GM18507 (cell line): ENCODE measurements around the gene GMCL2.

Experiments
- DNase-seq: peaks from one replicate; pipeline ENCODE4 v3.0.0; 2011; ENCODE audit warnings: low read depth; ENCODE audit not compliant: insufficient read length; ENCODE audit errors: extremely low spot score
- FAIRE-seq: peaks from 2 replicates; lab custom pipeline; 2011; peaks lifted over from hg19 to GRCh38; lab: Jason Lieb, UNC

Gene GMCL2

DNA sequence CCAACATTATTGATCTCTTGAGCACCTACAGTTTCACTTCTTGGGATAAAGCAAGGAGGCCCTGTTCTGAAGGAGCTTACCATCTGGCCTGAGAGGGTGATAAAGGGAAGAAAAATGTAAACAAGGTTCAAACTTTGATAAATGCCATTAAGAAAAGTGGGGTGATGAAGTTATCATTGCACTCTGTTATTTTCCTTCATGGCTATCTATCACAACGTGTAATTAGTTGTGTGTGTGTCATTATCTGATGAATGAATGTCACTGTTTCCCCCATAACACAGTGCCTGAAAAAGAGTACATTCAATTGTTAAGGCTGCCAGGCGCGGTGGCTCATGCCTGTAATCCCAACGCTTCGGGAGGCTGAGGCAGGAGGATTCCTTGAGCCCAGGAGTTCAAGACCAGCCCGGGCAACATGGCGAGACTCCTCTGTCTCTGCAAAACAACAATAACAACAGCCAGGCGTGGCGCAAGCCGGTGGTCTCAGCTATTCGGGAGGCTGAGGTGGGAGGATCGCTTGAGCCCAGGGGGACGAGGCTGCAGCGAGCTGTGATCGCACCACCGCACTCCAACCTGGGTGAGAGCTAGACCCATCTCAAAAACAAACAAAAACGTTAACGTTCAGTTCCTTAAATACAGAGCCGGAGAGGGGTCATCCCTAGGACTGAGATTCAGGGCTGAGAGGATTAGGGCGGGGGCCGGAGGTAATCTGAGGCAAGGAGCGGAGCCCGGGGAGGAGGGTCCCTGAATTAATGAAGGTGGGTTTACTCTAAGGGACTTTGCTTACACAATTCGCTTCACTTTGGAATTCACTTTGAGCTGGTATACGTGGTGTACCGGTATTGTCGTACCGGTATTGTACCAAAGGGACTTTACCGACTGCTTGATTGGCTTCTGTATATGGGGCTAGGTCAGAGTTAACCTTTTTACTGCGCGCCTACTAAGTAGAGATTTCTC, 34.4 kb downstream of the GMCL2 start:
- DNase-seq: no peak
- FAIRE-seq: no peak

DNA sequence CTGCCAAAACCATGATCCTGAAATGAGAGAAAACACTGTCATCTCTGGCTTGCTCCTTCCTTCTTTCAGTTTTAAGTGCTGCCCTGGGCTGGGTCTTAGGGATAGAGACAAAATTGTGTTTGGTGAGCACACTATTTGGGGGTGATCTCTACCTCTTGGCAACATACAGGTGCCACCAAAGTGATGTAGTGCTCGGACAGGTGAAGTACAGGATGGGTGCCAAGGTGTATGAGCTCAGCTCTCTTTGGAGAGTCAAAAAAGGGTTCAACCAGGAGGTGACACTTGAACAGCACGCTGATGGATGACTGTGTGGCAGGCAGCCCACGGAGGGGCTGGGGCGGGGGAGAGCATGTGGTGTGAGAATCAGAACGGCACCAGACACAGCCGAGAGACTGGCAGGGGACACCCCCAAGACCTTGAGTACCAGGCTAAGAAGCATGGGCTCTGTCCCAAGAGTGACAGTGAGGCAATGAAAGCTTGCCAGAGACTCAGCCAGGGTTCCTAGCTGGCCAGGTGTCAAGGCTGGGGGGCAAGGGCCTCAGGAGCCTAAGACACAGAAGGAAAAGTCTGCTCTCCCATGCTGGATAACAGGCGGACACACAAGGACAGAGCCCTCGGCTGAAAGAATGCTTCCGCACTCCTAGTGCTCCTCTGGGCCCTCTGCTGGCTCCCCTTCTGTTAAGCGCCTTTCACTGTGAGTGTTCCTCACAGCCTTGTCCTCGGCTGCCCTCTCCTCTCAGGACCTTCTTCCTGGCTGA, 36.0 kb downstream of the GMCL2 start:
- no peak for FAIRE-seq
- DNase-seq: no peak

DNA sequence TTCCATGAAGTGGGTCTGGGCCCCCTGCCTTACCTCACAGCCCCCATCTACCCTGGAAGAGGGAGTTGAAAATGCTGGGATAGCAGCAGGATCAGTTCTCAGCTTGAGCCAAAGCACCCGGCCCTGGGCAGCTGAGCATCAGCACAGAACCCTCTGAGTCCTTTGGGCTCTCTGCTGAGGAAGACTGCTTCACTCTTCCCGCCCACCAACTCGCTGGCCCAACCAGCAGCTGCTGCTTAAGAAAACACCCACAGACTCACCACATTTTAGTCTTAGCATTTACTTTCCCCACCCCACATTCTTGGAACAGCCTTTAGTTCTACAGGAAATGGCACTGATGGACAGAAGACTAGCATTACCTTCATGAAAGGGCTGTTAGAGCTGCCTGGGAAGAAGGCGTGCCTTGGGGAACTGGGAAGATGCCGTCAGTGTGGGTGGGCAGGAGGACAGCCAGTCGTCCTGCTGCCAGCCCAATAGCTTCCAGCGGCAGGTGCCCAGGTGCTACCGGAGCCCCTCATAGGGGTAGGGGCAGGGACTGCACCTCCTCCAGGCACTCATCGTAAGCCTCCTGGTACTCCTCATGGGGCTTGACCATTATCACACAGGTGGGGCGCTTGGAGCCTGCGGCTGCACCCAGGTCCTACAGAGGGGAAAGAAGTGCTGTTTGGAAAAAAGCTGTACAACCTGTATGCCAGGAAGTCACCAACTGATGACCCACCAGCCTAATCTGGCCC, 37.8 kb downstream of the GMCL2 start:
- no peak for FAIRE-seq

DNA sequence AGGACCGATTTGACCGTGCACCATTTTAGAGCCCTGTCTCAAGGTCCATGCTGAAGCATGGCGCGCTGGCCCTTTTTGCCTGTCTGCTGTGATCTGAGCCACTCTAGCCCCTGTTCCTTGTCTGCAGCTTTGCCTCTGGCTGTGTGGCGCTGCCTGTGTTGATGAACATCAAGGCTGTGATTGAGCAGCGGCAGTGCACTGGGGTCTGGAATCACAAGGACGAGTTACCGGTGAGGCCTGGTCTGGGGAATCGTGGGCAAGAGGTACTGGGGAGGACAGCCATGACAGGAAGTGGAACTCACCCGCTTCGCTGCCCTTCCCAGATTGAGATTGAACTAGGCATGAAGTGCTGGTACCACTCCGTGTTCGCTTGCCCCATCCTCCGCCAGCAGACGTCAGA, 39.8 kb downstream of the GMCL2 start:
- DNase-seq: no peak
- FAIRE-seq: no peak

More for the DNA sequence above, 37.8 kb downstream of the GMCL2 start:
- no peak for DNase-seq

DNA sequence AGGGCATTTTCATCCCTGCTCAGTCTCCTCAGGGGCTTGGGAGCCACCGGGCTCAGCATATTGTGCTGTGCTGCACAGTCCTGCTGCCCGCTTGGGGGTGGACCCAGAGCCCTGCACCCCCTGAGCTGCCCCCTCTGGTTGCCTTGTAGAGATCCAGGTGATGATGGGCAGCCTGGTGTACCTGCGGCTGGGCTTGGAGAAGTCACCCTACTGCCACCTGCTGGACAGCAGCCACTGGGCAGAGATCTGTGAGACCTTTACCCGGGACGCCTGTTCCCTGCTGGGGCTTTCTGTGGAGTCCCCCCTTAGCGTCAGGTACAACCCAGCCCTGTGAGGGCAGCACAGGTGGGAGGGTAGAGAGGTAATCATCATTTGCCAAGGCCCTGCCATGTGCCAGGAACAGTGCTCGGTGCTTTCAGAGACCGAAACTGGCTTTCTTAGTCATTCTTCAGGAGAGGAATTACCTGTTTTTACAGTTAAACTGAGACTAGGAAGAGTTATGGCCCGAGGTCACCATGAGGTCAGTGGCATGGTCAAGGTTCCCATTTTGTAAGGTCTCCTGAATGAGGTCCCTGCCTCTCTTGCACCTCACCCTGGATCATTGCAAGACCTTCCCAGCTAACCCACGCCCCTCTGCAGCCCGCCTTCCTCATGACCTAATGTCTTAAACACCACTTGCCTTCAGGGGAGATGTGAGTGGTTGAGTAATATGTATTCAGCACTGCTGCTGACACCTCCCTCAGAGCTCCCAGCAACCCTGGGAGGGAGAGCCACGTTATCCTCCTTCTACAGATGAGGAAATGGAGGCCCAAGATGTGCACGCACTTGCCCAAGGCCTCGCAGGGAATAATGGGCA, 41.0 kb downstream of the GMCL2 start:
- DNase-seq (peak; percentile 58), FAIRE-seq (peak; percentile 91)

DNA sequence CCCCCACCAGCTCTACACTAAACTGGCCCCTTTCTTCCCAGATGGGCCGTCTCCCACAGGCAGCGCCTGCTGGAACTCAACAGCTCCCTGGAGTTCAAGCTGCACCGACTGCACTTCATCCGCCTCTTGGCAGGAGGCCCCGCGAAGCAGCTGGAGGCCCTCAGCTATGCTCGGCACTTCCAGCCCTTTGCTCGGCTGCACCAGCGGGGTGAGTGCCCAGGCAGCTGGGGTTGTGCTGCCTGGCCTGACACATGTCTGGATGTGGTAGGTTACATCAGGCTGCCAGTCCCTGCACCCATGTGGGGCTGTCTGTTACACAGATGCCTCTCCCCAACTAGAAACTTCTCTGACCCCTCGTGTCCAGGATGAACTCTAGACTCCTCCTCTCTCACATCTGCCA, 43.3 kb downstream of the GMCL2 start:
- no peak for FAIRE-seq
- no peak for DNase-seq

DNA sequence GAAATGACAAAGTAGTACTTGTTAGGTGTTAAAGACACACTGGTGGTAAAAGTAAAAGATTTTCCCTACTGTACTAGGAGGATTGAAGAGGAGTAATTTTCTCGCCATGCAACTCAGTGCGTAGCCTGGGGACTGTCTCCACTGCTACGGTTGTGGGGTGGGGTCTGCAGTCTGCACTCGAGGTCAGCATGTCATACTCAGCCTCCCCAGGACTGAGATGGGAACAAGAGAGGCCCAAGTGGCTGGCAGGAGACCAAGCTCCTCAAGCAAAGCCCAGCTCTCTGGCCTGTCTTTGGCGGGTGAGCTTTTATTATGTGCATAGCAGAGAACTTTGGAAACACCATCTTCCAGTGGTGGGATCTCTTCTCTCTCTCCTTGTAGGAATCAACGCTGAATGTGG, 43.9 kb downstream of the GMCL2 start:
- DNase-seq (no peak), FAIRE-seq (no peak)

DNA sequence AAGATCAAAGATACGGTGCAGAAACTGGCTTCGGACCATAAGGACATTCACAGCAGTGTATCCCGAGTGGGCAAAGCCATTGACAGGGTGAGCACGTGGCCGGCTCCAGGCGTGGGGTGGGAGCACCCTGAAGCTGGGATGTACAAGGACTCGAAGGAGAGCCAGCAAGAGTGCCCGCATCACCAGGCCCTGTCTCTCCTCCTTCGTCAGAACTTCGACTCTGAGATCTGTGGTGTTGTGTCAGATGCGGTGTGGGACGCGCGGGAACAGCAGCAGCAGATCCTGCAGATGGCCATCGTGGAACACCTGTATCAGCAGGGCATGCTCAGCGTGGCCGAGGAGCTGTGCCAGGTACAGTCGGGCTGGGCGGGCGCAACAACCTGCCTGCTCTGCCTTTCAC, 44.5 kb downstream of the GMCL2 start:
- no peak for DNase-seq
- no peak for FAIRE-seq

DNA sequence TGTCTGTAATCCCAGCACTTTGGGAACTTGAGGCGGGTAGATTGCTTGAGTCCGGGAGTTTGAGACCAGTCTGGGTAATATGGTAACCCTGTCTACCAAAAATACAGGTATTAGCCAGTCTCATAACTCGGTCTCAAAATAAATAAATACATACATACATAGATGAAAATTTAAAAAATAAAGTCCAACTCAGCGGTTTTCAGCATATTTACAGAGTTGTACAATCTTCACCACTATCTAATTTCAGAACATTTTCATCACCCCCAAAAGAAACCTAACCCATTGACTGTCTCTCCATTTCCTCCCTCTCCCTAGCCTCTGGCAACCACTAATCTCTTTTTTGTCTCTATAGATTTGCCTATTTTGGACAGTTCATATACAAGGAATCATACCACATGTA, 45.6 kb downstream of the GMCL2 start:
- FAIRE-seq (no peak), DNase-seq (no peak)

DNA sequence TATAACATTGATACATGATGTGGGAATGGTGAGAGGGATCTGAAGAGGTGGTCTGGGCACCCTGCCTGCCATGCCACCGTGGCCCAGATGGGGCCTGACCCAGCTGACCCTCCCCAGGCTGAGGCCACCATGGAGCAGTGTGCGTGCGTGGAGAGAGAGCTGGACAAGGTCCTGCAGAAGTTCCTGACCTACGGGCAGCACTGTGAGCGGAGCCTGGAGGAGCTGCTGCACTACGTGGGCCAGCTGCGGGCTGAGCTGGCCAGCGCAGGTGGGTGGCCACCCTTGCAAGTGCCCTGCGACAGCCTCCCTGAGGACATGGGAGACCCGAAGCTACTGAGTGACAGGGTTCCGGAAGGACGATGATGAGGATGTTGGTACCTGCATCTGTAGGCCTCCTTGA, 49.2 kb downstream of the GMCL2 start:
- FAIRE-seq: no peak
- DNase-seq: no peak

DNA sequence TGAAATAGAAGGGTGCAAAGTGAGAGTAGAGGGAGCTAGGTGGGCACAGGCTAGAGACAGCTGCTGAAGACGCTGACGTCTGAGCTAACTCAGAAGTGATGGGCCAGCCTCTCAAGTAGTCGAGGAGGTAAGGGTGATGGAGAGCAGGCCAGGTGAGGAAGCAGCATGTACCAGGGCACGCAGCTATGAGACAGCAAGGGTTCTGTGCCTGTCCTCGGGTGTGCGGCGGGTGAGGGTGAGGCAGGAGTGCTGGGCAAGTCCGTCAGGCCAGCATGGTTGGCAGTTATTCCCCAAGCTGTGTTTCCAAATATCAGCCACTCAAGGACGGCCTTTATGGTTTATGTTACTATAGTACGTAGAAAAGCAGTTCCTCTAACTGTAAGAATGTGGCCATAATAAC, 50.2 kb downstream of the GMCL2 start:
- FAIRE-seq (no peak), DNase-seq (no peak)
